Measurements from ENCODE around the gene ELOVL2.
A peak's percentile ranks its signal among the peaks of the same experiment; 100 is the strongest.
"Not testable (repeated sequence)": the region's sequence is repeated elsewhere in the genome, so short reads cannot be mapped to it uniquely, and the experiment has no call there.

ELOVL2 gene

GRCh38 chr6:11043961-11044711 lies at the start of gene ELOVL2:
Gene ELOVL2, minus strand, starts transcription at chr6:11044305. Its CDS starts 75 bp downstream, at chr6:11044230.
- peak within 1 kb of the TSS; percentile 53 for H3K4me3 ChIP-seq (ENCODE audit: low read depth, low read length)

GRCh38 chr6:11093376-11093625 lies 49.2 kb upstream of the ELOVL2 start:
- peak overlapping the region; percentile 77 for H3K4me3 ChIP-seq (ENCODE audit: low read depth, low read length)

DNA sequence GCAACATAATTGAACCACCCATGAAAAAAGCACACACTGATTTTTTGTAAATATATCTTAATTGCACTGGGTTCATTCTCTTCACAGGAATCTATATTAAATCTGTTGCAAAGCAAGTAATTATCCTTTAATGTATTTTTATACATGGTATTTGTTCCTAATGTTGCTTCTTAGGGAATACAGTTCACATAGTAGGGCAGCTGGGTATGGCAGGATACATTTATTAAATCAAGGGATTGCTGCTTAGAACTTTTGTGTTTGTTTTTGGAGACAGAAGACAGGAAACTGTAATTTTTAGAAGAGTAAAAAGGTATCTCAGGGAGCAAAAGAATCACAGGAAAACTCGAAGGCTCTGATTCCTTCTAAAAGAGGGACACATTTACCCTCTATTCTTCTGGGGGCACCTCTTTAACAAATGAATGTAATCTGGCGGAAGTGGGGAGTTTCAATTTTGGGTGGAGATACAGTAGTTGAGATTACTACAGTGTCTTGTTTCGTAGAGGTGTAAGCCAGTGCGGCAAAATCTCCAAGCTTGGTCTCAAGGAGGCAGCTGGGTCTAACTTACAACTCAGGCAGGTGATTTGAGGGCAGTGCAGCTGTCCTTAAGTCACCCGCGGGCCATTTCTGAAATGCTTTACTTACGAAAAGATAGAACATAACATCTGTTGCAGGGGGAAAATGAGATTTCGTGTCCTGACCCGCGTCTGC lies 48.7 kb upstream of the ELOVL2 start:
- H3K4me3 ChIP-seq (ENCODE audit: low read depth, low read length): peak overlapping the region; percentile 77

DNA sequence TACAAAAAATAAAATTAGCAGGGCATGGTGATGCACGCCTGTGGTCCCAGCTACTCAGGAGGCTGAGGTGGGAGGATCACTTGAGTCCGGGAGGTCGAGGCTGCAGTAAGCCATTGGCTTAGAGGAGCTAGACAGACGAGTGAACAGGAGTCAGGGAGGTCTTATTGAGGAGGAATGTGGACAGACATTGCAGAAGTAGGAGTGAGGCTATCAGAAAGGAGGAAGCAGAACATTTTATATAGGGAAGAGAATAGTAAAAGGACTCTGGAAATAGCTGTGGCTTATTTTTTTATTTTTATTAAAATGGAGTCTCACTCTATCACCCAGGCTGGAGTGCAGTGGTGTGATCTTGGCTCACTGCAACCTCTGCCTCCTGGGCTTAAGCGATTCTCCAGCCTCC lies 47.0 kb upstream of the ELOVL2 start:
- H3K4me3 ChIP-seq (ENCODE audit: low read depth, low read length): not testable (repeated sequence)

DNA sequence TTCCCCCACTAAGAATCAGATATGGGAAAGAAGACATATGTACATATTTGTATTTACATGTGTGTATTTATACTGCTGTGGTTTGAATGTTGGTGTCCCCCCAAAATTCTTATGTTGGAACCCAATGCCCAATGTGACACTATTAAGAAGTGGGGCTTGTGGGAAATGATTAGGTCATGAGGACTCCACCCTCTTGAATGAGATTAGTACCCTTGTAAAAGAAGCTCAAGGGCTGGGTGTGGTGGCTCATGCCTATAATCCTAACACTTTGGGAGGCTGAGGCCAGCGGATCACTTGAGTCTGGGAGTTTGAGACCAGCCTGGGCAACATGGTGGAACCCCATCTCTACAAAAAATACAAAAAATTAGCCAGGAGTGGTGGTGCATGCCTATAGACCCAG lies 45.6 kb upstream of the ELOVL2 start:
- no peak overlapping the region for H3K4me3 ChIP-seq (ENCODE audit: low read depth, low read length)

DNA sequence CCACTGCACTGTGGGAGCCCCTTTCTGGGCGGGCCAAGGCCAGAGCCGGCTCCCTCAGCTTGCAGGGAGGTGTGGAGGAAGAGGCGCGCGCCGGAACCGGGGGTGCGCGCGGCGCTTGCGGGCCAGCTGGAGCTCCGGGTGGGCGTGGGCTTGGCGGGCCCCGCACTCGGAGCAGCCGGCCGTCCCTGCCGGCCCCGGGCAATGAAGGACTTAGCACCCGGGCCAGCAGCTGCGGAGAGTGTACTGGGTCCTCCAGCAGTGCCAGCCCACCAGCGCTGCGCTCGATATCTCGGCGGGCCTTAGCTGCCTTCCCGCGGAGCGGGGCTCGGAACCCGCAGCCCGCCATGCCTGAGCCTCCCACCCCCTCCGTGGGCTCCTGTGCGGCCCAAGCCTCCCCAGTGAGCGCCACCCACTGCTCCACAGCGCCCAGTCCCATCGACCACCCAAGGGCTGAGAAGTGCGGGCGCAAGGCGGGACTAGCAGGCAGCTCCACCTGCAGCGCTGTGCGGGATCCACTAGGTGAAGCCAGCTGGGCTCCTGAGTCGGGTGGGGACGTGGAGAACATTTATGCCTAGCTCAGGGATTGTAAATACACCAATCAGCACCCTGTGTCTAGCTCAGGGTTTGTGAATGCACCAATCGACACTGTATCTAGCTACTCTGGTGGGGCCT lies 43.2 kb upstream of the ELOVL2 start:
- not testable (repeated sequence) for H3K4me3 ChIP-seq (ENCODE audit: low read depth, low read length)

GRCh38 chr6:11085758-11086435 lies 41.8 kb upstream of the ELOVL2 start:
- no peak overlapping the region for H3K4me3 ChIP-seq (ENCODE audit: low read depth, low read length)

DNA sequence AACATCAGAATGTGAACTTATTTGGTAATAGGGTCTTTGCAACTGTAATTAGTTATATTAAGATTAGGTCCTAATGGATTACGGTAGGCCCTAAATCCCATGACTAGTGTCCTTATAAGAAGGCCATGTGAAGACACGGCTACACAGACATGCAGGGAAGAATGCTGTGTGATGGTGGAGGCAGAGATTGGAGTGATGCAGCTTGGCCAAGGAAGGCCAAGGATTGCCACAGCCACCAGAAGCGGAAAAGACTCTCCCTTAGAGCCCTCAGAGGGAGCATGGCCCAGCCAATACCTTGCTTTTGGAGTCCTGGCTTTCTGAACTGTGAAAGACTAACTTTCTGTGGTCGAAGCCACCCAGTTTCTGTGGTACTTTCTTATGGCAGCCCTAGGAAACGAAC lies 39.9 kb upstream of the ELOVL2 start:
- no peak overlapping the region for H3K4me3 ChIP-seq (ENCODE audit: low read depth, low read length)

DNA sequence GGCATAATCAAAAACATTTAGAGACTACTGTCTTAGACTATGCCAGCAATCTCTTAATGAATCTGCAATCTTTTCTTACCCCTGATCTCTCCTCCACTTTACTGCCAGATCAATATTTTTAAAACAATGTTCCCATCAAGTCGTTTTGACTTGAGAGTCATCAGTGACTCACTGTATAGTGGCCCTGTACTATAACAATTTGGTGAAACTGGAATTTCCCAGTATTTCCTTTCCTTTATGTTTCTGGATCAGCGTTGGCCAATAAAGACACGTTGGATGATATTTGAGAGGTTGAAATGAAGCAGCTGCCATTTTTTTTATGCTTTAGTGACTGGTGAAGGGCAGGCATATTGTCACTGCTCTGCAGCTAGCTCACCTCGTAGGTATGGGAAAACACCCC lies 39.4 kb upstream of the ELOVL2 start:
- no peak overlapping the region for H3K4me3 ChIP-seq (ENCODE audit: low read depth, low read length)

- H3K4me3 ChIP-seq (ENCODE audit: low read depth, low read length): no peak overlapping the region
These were observed 36.2 kb upstream of the ELOVL2 start for GRCh38 chr6:11080296-11080695.

DNA sequence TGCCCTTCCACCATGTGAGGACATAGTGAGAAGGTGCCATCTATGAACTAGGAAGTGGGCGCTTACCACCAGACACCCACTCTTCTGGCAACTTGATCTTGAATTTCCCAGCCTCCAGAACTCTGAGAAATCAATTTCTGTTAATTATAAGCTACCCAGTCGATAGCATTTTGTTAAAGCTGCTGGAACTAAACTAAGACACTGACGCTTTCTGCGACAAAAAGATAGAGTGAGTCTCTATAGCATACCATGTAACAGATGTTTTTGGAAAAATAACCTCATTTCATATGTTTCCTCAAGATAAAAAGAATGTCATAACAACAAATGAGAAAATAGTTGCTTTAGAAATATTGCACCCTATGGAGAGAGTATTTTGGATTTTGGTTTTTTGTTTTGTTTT lies 34.2 kb upstream of the ELOVL2 start:
- no peak overlapping the region for H3K4me3 ChIP-seq (ENCODE audit: low read depth, low read length)

DNA sequence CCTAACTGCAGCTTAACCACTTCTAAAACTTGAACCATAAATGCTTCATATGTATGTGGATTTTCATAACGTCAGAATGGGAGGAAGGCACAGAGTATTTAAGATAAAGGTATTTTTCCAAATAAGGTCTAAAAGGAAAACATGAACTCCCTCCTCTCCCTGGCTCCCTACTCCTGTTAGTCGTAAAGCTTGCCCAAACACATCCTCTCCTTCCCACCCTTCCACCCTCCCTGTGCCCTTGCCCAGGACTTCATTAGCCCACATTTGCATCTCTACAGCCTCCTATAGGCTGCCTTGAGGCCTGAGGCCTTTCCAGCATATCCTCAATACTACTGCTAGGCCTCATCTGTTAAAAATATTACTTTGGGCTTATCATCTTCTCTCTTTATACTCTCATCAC lies 32.4 kb upstream of the ELOVL2 start:
- H3K4me3 ChIP-seq (ENCODE audit: low read depth, low read length): no peak overlapping the region

DNA sequence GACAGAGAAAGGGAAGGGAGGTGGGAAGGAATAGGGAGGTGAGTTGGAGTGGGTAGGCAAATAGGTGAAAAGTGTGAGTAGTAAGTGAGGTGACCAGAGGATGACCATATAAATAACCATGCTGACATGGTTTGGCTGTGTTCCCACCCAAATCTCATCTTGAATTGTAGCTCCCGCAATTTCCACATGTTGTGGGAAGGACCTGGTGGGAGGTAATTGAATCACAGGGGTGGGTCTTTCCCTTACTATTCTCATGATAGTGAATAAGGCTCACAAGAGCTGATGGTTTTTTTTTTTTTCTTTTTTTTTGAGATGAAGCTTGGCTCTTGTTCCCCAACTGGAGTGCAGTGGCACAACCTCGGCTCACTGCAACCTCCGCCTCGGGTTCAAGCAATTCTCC lies 28.0 kb upstream of the ELOVL2 start:
- no peak overlapping the region for H3K4me3 ChIP-seq (ENCODE audit: low read depth, low read length)

- H3K4me3 ChIP-seq (ENCODE audit: low read depth, low read length): no peak overlapping the region
These were observed 25.7 kb upstream of the ELOVL2 start for GRCh38 chr6:11069760-11070159.

GRCh38 chr6:11067348-11067747 lies 23.2 kb upstream of the ELOVL2 start:
- H3K4me3 ChIP-seq (ENCODE audit: low read depth, low read length): no peak overlapping the region

GRCh38 chr6:11066505-11067347 lies 22.6 kb upstream of the ELOVL2 start:
- H3K4me3 ChIP-seq (ENCODE audit: low read depth, low read length): no peak overlapping the region

- H3K4me3 ChIP-seq (ENCODE audit: low read depth, low read length): no peak overlapping the region
These were observed 21.5 kb upstream of the ELOVL2 start for GRCh38 chr6:11065436-11066202.

GRCh38 chr6:11064836-11065235 lies 20.7 kb upstream of the ELOVL2 start:
- no peak overlapping the region for H3K4me3 ChIP-seq (ENCODE audit: low read depth, low read length)

DNA sequence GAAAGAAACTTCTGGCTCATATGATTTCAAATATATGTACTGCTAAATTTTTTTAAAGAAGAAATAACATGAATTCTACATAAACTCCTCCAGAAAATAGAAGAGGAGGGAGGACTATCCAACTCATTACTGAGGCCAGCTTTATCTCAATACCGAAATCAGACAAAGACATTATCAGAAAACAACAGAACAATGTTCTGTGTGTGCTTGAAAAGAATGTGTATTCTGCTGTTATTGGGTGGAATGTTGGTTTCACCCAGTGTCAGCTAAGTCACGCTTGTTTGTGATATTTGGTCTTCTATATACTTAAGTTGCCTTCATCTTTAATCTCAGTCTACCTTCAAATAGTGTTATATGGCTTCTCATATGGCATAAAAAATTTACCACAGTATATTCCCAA lies 18.6 kb upstream of the ELOVL2 start:
- no peak overlapping the region for H3K4me3 ChIP-seq (ENCODE audit: low read depth, low read length)

DNA sequence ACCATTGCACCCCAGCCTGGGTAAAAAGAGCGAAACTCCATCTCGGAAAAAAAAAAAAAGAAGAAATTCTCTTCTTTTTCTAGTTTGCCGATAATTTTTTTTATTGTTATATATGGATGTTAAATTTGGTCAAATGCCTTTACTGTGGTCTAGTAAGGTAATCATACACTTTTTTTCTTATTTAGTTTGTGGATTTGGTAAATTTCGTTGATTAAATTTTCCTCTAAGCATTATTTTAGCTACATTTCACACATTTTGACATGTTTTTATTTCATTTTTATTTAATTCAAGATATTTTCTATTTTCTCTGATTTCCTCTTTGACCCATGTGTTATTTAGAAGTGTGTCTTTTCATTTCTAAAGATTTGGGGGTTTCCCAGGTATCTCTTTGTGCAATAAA lies 18.0 kb upstream of the ELOVL2 start:
- H3K4me3 ChIP-seq (ENCODE audit: low read depth, low read length): no peak overlapping the region

Data from iPS-11a (cell line).